OCI-LY1 (cell line): ENCODE measurements around the gene CRHR1.

ENCODE experiments used
- EZH2 ChIP-seq: fragments of 200-600 bp; sonication (generic), shearing (Covaris generic); IDR thresholded peaks from 2 replicates; pipeline ENCODE4 v1.8.0; 2017; ENCODE audit warnings: borderline replicate concordance, mixed run types, mild to moderate bottlenecking, antibody characterized with exemption, low read length, moderate library complexity, mixed read lengths
- TF ChIP-seq, protein P1 (sequence below): fragments of 200-600 bp; sonication (generic), shearing (Covaris generic); IDR thresholded peaks from 2 replicates; pipeline ENCODE4 v1.5.1; 2017; ENCODE audit warnings: mild to moderate bottlenecking, antibody characterized with exemption, low read length, moderate library complexity, mixed read lengths

DNA sequence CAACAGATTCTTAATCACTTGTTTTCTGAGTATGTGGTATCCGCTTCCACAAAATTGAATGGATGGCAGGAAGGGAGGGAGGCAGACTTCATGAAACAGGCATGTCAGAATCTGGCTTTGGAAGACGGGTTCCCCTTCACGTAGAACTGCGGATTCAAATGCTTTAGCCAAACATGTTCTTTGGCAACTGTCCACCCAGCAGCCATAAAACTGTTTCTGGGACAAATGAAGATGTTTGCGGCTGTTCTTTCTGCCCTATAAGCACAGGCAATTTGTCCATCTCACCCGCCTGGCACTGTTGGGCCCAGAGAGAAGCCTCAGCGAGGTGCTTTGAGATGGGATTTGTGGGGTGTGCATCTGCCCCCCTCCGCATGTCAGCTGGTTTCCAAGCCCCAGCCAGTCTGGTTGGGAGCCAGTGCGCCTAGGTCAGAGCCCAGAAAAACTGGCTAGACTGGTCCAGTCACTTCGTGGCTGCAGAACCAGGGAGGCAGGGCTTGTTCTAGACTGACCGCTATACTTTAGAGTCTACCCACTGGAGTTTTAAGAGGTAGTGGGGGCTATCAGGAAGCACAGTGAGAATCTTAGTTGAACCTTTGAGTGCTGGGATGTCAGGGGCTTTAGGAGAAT is 6.3 kb downstream of the CRHR1 start:
- TF ChIP-seq, protein P1, sequence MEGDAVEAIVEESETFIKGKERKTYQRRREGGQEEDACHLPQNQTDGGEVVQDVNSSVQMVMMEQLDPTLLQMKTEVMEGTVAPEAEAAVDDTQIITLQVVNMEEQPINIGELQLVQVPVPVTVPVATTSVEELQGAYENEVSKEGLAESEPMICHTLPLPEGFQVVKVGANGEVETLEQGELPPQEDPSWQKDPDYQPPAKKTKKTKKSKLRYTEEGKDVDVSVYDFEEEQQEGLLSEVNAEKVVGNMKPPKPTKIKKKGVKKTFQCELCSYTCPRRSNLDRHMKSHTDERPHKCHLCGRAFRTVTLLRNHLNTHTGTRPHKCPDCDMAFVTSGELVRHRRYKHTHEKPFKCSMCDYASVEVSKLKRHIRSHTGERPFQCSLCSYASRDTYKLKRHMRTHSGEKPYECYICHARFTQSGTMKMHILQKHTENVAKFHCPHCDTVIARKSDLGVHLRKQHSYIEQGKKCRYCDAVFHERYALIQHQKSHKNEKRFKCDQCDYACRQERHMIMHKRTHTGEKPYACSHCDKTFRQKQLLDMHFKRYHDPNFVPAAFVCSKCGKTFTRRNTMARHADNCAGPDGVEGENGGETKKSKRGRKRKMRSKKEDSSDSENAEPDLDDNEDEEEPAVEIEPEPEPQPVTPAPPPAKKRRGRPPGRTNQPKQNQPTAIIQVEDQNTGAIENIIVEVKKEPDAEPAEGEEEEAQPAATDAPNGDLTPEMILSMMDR = no peak
- TF ChIP-seq EZH2 = no peak
